ENCODE measurements around the gene CDH13.
A peak's percentile ranks its signal among the peaks of the same experiment; 100 is the strongest.

Gene CDH13

GRCh38 chr16:82963653-82964052 is 336.9 kb downstream of the CDH13 start:
- no peak for DNase-seq

- DNase-seq, result no peak
Observed at GRCh38 chr16:82965808-82966207, 339.0 kb downstream of the CDH13 start.

GRCh38 chr16:82967424-82967823 is 340.7 kb downstream of the CDH13 start:
- DNase-seq, result no peak

DNA sequence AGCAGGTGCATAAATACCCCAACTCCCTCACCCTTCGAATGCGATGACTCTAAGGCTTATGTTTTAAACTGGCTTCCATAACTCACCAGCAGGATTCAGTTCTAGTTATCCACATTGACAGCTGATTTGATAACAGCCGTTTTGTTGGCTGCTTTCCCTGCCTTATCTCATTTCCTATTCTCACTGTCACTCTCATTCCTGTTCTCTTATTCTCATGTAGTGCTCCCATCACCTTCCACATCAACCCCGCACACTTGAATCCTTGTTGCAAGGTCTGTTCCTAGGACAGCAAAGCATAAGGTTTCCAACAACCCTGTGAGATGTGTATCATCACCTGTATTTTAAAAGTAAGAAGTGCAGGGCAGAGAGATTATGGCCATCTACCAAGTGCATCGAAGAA is 344.4 kb downstream of the CDH13 start:
- no peak for DNase-seq

GRCh38 chr16:82972331-82972919 is 345.7 kb downstream of the CDH13 start:
- no peak for DNase-seq

GRCh38 chr16:82979406-82980111 is 352.8 kb downstream of the CDH13 start:
- no peak for DNase-seq

GRCh38 chr16:82980810-82981209 is 354.0 kb downstream of the CDH13 start:
- no peak for DNase-seq

DNA sequence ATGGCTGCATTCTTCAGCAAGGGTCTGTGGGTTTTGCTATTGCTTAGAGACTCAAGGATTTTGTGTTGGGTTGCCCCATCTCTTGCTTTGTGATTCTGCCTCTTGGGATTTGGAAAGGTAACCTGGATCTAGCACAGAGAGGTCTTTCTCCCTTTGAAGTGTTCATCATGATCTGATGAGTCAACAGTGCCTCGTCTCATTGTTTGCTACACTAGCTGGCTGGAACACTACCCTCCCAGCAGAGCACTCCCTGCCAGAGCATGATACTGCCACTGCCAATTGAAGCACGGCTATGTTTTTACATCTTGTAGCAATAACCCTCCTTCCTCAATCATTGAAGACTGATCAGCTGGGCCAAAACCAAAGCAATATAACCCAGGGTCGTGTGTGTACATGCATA is 361.0 kb downstream of the CDH13 start:
- no peak for DNase-seq

DNA sequence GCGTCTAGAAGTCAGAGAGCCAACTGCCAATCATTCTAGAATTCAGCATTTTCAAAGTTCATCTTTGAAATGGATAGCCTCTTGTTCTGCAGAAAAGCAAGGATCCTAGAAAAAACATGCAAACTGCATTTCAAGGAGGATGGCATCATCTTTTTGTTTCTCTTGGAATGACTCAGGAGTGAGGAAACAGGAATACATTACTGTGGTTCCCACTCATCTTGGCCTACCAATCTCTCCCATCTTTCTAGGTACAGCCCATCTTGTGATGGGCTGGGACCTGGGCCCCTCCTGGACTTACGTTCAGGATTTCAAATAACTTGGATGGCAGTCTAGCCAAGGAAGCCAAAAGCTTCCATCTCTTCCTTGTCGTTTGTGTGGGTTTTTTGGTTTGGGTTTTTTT is 363.4 kb downstream of the CDH13 start:
- DNase-seq, result peak; percentile 43

GRCh38 chr16:82991410-82991809 is 364.6 kb downstream of the CDH13 start:
- no peak for DNase-seq

GRCh38 chr16:82991966-82992675 is 365.4 kb downstream of the CDH13 start:
- no peak for DNase-seq

DNA sequence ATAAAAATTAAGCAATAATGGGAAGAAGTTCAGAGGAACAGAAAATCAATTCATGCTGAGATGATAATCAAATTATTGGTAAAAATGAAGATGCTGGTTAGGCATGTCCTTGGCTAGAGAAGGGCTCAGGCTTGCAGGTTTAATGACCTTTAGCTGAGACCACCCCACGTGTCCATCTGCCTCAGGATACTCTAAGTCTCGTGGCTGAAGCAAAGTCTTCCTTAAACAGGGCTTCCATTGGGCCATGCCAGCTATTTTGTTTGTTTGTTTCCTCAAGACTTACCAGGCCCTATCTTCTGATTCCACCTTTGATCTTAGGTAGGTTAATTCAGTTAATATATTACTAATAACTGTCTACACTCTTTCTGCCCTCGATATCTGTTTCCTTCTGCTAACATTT is 366.0 kb downstream of the CDH13 start:
- no peak for DNase-seq

- DNase-seq, result no peak
Observed at GRCh38 chr16:82993415-82993814, 366.6 kb downstream of the CDH13 start.

GRCh38 chr16:82993926-82994325 is 367.2 kb downstream of the CDH13 start:
- DNase-seq, result no peak

- no peak for DNase-seq
Observed at GRCh38 chr16:82995286-82995923, 368.6 kb downstream of the CDH13 start.

GRCh38 chr16:82995924-82996441 is 369.2 kb downstream of the CDH13 start:
- peak; percentile 50 for DNase-seq

- DNase-seq, result no peak
Observed at GRCh38 chr16:82996814-82997213, 370.0 kb downstream of the CDH13 start.

DNA sequence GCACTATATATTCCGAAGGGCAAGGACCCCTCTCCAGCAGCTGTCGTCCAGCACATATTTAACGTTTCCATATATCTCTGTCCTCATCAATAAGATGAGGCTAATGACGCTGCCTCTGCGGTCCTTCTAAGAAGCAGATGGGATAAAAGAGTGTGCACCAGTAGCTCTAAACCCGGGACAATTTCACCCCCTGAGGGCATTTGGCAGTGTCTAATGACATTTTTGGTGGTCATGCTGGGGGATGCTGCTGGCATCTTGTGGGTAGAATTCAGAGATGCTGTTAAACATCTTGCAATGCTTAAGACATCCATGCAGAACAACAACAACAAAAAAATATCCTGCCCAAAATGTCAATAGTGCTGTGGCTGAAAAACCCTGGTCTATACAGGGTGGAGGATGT is 372.9 kb downstream of the CDH13 start:
- DNase-seq, result no peak

DNA sequence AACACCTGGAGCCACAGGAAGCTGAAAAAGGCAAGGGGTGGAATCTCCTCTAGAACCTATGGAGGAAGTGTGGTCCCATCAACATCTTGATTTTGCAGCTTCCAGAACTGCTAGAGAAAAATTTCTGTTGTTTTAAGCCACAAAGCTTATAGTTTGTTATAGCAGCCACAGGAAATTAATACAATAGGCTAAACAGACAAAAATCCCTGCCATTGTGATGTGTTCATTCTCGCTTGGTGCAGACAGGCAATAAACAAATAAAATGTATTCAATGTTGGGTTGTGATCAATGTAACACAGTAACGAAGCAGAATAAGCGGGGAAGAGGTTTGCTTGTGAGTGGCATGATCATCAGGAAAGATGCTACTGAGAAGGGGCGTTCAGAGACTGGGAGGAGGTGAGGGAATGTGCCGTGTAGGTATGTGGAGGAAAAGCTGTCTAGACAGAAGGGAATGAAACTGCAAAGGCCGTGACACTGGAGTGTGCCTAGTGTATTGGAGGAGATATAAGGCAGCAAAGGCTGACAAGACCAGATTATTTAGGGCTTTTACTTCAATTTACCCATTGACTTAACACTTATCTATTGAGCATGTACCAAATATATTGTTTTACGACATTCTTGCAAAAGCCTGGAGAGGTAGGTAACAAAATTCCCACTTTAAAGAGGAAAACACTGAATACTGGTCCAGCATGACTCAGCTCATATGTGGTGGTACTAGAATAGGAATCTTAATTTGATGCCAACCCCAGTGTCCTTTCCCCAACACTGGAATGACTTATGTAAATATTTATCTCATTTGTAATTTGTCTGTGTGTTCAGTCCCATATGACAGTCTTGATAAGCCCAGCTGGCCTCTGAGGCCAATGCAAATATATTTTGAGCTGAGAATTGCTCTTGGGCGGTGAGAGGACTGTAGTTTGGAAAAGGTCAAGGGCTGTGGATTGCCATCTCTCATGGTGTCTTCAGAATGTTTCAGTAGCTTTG is 375.9 kb downstream of the CDH13 start:
- no peak for DNase-seq

GRCh38 chr16:83004868-83005652 is 378.3 kb downstream of the CDH13 start:
- no peak for DNase-seq

- DNase-seq, result no peak
Observed at GRCh38 chr16:83005653-83006160, 378.9 kb downstream of the CDH13 start.

Data from kidney glomerular epithelial cell (primary cell).